Germinal center (tissue), 1 donor: ENCODE measurements around the gene PELI2.

ENCODE experiments used
- DNase-seq: peaks from one replicate; pipeline ENCODE4 v3.0.0; 2012; ENCODE audit warnings: mixed read lengths, low spot score

The PELI2 gene

GRCh38 chr14:56206596-56206995, 88.4 kb downstream of the PELI2 start:
- DNase-seq, result no peak

- no peak for DNase-seq
These were observed 89.5 kb downstream of the PELI2 start for GRCh38 chr14:56207626-56208292.

DNA sequence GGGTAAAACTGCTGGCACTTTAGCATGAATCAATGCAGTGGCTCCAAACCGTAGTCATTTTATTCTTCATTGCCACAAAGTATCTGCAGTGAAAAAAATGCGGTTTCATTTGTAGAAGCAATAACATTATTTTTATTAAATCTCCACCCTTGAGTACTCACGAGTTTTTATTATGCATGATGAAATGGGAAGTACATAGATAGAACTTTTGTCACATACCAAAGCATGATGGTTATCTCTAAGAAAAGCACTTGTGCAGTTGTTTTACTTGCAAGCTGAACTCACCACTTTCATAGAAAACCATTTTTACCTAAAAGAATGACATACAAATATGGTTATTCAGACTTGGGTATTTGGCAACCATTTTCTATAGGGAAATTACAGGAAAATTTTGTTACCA, 90.3 kb downstream of the PELI2 start:
- DNase-seq, result no peak

DNA sequence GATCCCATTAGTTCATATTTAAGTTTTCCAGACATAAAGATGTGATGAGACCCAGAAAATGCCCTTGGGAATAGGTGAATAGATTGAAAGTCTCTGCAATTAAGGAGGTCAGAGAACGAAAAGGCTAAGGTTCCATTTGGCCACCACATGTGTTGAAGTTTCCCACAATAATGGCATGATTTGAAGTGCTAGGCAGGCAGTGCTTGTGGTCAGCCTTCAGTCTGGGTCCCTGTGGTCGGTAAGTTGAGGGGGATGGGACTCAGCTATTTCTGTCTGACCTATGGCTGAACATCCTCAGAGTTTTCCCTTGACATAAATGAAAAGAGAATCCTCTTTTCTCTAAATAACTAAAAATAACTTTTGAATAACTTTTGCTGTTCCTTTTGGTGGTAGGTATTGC, 92.4 kb downstream of the PELI2 start:
- DNase-seq, result no peak

DNA sequence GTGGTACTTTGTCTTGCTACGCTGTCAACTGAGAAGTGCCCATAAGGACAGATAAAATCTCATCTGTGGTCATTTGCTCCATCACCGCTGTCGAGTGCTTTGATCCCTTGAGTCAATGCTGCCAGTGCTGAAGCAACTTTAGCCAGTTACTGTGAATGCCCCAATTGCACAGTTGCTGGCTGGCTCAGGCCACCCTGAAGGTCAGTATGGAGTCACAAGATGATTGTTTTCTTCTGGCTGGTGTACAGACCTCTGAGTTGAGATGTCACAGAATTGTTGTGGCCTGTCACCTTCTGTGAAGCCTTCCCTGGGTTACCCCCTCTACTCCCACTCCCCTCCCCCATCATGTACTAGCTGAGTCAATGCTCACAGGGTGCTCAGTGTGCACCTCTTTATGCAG, 92.9 kb downstream of the PELI2 start:
- DNase-seq, result no peak

- no peak for DNase-seq
These were observed 93.6 kb downstream of the PELI2 start for GRCh38 chr14:56211844-56212243.

- no peak for DNase-seq
These were observed 94.3 kb downstream of the PELI2 start for GRCh38 chr14:56212521-56212920.

DNA sequence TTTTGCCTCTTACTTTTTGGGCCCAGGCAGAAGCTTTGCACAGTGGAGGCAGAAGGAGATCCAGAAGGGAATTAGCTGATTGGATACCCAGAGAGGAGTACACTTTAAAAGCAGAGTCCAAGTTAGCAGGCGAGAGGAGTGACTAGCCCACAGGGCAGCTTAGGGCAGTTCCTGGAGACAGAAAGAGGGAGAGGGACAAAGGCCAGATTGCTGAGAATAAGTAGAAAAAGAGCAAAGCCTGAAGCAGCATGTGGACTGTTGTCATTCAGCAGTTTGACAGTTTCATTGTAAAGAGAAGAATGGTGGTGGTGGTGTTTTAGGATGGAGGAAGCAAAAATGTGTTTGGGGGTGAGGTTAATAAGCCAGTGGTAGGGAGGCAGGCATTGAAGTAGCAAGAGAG, 95.1 kb downstream of the PELI2 start:
- DNase-seq, result no peak

DNA sequence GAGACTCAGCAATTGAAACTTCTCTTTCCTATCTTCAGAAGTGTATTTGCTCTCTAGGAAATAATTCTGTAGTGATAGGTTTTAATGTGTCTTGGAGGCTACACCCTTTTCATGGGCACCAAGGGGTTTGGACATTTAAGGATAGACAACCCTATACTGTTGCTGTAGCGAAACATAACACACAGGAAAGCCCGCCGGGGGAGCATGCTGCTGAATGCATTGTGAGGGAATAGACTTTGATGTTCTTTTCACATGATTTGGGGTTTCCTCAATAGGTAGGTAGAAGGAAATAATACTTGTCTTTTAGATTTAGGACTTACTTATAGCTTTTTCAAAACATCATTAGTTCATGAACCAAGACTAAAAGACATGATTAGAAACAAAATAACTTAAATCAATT, 97.0 kb downstream of the PELI2 start:
- DNase-seq, result no peak

DNA sequence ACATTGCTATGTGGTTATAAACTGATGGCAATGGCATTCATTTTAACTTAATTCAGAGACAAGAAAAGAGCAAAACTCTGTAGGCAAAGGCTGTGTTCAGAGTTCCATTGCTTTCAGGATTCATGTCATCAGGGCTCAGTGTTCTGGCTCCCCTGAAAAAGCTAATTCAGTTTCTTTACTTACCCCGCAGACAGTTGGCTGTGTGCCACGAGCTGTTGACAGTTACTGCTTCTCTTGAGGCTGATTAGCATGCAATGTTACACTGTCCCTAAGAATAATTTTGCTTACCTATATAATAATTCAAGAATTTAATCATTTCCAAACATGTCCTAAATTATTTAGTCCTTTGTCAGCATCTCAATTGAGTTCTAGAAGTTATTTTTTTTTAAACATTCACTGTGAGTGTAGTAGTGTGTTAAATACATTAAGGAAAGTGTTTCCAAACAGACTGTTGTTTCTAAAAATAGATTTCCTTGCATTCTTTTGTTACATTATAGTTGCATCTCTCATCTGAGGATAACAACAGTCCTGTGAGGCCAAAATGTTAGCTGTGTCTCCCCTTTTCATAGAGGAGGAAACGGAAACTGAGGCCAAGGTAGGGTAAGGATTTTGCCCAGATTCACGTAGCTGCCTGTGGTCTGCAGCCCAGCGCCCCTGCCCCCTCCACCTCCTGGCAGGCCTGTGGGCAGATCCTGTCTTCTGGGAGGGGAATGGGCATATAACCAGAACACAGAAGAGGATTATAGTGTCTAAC, 98.6 kb downstream of the PELI2 start:
- DNase-seq, result no peak

DNA sequence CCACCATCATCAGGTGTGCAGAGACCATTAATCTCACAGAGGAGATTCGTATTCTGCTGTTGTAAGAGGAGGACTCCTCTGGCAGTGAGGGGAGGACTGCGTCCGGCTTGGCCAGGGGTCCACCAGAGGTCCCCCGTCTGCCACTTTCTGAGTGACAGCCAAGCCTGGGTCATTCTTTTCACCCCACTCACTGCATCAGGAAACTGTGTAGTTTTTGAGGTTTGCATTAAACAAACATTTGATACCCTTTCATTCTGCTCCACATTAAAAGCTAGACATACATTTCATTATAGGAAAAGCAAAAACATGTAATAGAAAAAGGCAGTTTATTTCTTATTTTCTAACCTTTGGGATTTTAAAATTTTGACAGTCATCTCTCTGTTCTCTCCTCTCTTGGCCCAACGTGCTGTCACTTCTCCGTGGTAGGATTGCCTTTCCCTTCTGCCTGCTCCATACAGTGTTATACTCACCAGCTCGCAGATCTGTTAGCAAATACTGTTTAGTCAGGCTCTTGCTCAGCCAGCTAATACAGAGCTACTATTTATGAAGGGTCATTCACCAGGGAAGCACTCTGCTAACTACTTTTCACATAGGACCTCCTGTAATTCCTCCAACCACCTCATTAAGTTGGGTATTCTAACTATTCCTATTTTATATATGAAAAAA, 99.3 kb downstream of the PELI2 start:
- no peak for DNase-seq

DNA sequence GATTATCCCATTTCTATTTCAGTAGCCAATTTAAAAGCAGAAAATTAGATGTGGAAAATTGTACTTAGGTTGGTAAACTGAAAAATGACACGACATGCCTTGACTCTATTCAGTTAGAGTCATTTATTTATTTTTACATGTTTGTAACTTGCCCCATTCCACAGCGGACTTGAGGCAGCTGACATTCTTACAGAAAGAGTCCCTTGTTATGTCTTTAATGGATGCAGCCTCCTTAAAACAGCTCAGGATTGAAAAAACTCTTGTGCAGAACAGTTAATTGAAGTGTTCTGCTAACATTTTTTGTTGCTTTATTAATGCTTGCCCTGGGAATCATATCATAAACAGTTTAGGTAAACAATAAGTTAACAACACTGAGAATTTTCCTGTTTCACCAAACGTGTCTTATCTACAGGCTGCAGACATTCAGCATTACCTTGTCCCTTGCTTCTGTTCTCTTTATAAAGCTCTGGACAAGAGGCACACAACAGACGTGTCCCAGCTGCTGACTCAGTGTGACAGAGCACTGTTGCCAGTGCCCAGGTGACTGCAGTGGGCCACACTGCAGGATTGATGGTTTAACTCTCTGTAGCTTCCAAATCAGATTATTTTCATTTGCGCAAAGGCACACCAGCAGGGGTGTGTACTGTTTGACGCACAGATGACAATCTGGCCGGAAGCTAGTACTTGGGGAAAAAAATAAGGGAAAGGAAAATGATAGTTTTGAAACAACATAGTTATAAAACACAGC, 101.6 kb downstream of the PELI2 start:
- DNase-seq, result no peak

GRCh38 chr14:56221382-56222128, 103.3 kb downstream of the PELI2 start:
- DNase-seq, result no peak

DNA sequence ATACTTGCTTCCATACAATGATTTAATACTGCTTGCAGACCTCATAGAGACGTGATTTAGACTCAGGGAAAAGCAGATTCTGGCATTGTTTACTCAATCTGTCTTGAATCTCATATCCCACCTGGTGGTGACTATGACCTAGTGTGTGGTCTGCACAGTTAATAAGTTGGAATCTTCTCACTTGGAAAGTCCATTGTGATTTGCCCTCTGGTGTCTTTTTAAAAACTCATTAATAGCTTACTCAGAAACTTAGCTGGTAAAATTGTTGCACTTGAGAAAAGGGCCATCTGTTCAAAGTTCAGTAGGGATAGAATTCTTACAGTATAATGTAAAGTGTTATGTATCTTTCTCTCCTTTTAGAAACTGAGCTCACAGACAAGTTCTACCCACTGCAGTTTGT, 106.0 kb downstream of the PELI2 start:
- DNase-seq, result no peak

- no peak for DNase-seq
These were observed 106.8 kb downstream of the PELI2 start for GRCh38 chr14:56224691-56225681.

DNA sequence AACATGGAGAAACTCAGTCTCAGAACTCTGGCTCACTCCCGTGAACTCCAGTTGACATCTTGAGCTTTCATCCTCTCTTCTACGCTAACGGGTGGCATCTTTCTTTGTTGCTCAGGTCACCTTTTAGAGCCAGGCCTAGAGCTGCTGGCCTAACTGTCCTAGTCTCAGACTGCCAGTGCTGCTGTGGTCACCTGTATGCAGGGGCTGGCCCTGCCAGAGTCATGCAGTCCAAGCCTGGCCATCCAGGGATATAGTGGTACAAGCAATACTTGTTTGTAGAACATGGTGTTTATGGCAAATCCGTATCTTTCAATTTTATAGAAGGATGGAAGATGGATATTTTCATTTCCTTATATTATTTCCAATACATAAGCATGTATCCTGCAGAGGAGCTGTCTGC, 117.2 kb downstream of the PELI2 start:
- DNase-seq, result no peak

- DNase-seq, result no peak
These were observed 119.2 kb downstream of the PELI2 start for GRCh38 chr14:56237398-56237797.

- no peak for DNase-seq
These were observed 123.2 kb downstream of the PELI2 start for GRCh38 chr14:56241461-56241860.

DNA sequence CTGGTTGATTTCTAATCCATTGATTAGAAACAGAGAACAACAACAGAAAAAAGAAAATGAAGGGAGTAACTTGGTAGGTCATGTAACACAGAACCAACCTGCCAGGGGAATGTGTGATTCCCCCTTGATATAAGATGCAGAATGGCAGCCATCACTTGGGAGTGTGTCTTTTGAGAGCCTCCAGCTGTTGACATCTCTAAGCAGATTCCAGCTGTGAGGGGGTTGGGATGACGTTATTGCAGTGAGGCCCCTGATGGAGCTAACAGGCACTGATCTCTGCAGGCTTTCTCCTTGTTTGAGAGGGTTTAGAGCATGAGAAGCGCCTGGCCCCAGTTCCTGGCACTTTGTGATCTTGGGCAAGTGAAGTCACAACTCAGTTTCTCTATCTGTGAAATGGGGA, 124.9 kb downstream of the PELI2 start:
- no peak for DNase-seq

GRCh38 chr14:56244138-56244789, 126.1 kb downstream of the PELI2 start:
- no peak for DNase-seq
